Activated CD8-positive, alpha-beta memory T cell treated with anti-CD3 and anti-CD28 coated beads, Interleukin-2, amount 50 U/mL, for 48 hours (primary cell): ENCODE measurements around the gene PMVK.
A peak's percentile ranks its signal among the peaks of the same experiment; 100 is the strongest.
"Not testable (repeated sequence)": the region's sequence is repeated elsewhere in the genome, so short reads cannot be mapped to it uniquely, and the experiment has no call there.

Experiments used
- DNase-seq: peaks from one replicate; pipeline ENCODE4 v3.0.0-alpha.2; 2020

Gene PMVK

DNA sequence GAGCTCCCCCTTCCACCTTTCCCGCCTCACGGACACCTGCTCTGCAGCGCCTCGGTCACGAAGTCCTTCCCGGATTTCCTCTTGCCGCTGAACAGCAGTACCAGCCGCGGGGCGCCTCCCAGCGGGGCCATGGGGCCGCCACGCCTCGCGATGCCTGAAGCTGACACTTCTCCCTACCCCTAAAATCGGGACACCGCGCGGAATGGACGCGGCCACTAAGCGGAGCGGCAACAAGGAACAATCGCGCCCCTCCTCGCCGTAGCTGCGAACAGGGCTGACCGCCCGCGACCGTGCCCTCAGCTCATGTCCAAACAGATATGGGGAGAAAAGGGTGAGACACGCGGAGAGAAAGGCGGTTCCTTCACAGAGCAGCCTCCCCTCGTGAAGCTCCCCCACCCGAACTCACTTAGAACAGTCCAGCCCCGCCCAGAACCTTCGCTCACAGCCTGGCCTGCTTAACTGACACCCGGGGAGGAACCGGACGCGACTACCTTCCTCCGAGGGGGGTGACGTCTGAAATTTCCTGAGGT is at the start of gene PMVK:
Gene PMVK (minus strand): TSS at position 165 of the 530 bp plus-strand sequence. CDS start 34 bp downstream, at position 131.
- DNase-seq, result peak; percentile 94

DNA sequence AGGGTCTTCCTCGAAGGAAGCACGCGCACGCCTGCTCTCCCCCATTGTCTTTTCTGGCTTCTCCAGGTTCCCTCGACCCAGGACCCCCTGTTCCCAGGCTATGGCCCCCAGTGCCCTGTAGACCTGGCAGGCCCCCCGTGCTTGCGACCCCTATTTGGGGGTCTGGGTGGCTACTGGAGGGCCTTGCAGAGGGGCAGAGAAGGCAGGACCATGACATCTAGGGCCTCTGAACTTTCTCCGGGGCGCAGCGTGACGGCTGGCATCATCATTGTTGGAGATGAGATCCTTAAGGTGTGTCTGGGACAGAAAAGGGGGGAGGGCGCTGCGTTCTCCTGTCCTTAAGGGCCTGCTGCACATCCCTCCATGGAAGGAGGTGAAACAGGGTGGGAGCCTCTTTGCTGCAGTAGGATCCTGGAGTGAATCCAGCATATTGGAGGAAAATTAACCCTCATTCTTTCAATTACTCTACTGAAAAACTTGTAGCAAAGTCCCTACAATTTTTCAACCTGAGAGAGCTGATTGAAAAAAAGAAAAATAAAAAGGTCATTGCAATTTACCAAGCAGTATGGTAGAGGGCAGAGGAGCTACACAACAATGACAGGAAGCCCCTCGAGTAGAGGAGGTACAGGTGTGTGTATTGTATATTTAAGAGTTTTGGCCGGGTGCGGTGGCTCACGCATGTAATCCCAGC is 47.4 kb upstream of the PMVK start:
- DNase-seq, result no peak

DNA sequence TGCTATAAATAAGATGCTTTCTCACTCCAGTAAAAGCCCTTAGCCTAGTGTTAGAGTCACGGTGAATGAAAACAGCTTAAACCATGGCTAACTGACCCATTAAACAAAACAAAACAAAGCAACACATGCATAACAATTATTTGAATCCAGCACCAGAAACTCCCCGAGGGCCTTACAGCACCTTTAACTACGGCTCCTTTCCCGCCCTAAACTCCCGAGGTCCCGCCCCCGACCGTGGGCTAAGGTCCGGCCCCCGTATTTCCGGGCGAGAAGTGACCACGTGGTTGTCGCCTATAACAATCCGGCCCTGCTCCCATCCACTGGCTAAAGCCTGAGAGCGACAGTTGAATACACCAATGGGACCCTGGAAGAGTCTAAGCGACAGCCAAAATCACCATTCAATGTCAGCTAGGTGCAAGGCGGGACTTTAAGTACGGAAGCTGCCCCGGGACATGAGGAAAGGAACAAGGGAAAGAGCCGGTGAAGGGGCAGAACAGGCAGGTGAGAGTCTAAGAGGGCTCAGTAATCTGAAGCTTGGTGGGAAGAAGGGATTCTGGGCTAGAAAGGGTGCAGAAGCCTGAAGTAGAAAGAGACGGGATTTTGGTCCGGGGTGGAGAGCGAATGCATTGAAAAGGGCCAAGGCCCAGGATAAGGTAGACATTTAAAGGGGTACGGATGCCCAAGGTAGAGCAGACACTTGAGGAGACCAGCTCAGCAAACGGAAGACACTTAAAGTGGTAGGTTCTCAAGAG is 46.6 kb upstream of the PMVK start, which contains the start of gene FLAD1:
Gene FLAD1 (plus strand): TSS at position 448 of the 752 bp plus-strand sequence. CDS start 351 bp downstream, outside the sequence.
- peak; percentile 94 for DNase-seq

DNA sequence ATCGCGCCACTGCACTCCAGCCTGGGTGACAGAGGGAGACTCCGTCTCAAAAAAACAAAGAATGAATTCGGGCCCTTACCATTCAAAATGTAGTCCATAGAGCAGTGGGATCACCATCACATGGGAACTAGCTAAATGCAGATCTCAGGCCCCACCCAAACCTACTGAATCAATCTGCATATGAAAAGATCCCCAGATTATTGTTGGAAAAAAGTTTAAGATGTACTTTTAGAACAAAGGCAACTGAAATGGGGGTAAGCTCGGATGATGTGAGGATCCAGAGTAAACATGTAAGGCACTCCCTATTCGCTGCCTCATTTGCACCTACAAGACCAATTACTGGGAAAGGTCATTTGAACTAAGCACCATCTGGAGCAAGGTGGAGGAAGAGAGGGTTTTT is 45.8 kb upstream of the PMVK start:
- no peak for DNase-seq

DNA sequence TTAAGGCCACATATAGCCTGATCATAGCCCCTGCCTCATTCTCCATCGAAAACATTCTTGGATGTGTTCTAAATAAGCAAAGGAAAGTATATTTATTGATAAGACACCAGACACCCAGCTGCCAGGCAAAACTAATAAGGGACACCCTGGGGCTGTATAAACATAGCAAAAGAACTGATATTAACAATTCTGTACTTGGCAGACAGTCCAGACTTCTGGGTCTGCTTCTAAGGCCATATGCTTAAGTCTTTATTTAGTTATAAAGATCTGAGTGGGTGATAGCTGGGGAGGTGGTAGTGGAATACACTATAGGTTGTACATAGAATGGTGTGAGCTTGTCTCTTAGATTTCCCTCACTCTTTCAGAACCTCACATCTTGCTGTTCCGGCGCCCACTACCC is 41.8 kb upstream of the PMVK start:
- DNase-seq, result no peak

DNA sequence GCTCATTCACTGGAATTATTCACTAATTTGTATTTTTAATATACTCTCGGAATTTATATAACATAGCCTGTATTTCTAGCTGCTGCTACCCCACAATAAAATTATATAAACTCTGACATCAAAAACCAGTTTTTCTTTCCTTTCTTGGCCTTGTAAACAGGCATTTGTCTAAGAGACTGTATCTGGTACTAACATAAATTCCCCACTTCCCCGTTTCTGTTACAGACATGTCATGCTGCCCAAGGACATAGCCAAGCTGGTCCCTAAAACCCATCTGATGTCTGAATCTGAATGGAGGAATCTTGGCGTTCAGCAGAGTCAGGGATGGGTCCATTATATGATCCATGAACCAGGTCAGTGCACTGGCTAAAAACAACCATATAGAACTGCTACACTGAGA is 41.2 kb upstream of the PMVK start:
- not testable (repeated sequence) for DNase-seq

DNA sequence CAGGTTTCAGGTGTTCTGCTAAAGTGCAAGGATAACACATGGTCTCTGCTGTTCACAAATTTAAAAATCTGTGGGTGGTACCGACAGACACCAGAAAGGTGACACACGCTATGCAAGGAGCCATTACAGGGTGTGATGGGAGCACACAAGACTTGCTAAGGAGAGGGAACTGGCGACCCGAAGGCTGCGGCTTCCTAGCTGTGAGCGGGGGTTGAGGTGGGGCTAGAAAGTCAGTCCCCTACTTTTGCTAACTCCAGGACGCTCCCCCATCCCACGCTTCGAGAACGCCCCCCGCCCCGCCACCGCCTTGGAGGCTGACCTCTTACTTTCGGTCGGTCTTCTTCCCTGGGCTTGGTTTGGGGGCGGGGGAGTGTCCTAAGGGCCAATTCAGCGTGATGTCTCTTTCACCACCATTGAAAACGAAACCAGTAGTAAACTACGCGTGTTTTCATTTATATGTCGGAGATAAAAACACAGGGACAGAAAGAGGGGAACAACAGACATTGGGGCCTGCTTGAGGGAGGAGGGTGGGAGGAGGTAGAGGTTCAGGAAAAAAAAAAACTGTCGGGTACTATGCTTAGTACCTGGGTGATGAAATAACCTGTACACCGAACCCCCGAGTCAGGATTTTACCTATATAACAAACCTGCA is 39.0 kb upstream of the PMVK start:
- DNase-seq, result peak; percentile 81

DNA sequence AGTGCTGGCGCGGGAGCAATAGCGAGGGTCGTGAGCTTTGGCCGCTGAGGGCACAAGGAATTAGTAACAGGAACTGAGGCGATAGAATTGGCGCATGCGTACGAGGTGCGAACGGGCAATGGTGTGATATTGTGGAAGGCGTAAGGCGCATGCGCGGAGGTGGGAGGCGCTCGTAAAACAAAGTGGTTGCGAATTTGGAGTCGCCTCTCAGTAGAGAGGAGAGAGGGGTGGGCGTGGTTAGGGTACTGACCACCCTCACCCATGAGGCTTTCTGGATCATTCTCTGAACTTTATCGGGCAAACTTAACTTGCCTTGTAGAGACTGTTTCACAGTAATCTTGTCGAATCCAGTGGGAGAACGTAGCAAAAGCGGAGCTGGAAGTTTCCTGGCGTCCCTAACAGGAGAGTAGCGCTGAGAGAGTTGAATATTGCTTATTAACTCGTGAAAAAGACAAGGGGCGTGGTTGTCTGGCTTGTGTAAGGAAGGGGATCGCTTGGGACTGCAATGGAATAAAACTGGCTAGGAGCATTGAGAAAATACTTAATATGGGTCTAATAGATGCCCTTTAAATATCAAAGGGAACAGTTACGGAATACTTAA is 38.4 kb upstream of the PMVK start:
- peak; percentile 96 for DNase-seq

DNA sequence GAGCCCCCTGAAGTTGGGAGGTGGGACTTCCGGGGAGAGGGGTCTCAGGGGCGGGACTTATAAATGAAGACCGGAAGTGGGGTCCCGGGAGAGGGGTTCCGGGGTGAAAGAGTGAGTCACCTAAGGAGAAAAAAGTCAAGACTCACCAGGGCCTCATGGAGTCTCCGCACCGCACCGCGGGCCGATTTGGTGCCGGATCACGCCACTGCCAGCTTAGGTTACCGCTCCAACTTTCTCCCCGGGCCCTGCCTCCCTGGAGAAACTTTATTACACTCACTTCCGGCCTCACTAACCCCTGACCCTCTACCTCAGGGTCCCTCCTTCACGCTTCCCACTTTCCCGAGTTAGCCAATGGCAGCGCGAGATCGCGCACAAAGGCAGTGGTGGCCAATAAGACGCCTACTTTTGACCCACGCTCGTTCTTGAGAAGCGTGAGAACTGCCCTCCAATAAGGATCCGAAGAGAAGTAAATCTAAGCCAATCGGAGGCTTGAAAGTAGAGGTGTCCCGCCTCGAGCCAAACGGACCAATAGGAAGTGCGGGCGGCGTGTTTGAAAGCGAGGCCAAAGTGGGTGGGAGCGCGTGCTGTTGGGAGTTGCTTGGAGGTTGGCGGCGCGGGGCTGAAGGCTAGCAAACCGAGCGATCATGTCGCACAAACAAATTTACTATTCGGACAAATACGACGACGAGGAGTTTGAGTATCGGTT is 37.7 kb upstream of the PMVK start, which contains the start of gene CKS1B:
Gene CKS1B (plus strand): TSS at position 580 of the 706 bp plus-strand sequence. CDS start 65 bp downstream, at position 645.
- DNase-seq, result peak; percentile 94

DNA sequence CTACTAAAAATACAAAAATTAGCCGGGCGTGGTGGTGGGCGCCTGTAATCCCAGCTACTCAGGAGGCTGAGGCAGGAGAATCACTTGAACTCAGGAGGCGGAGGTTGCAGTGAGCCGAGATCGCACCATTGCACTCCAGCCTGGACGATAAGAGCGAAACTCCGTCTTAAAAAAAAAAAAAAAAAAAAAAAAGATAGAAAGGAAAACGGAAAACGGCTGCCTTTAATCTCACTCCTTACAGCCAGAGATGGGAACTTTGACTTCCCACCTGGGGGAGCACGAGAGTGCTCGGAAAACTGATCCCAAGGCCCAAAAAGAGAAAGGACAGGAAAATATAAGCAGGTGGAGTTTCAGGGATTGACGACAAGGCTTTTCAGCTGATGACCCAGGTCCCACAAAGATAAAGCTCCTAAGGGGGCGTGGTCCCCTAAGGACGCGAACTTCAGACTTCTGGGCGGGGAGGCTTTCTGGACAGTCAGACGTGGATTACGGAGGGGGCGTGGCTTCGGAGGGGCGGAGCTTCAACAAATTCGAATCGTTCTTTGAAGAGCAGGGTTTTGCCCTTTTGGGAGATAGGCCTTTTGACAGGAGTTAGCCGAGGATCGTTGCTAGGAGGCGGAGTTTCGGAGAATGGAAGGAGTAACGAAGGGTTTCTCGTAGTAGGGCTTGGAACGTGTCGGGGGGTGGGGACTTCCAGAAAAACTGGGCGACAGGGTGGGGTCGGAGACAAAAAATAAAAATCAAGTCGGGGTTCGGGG is 37.0 kb upstream of the PMVK start:
- DNase-seq, result peak; percentile 98

DNA sequence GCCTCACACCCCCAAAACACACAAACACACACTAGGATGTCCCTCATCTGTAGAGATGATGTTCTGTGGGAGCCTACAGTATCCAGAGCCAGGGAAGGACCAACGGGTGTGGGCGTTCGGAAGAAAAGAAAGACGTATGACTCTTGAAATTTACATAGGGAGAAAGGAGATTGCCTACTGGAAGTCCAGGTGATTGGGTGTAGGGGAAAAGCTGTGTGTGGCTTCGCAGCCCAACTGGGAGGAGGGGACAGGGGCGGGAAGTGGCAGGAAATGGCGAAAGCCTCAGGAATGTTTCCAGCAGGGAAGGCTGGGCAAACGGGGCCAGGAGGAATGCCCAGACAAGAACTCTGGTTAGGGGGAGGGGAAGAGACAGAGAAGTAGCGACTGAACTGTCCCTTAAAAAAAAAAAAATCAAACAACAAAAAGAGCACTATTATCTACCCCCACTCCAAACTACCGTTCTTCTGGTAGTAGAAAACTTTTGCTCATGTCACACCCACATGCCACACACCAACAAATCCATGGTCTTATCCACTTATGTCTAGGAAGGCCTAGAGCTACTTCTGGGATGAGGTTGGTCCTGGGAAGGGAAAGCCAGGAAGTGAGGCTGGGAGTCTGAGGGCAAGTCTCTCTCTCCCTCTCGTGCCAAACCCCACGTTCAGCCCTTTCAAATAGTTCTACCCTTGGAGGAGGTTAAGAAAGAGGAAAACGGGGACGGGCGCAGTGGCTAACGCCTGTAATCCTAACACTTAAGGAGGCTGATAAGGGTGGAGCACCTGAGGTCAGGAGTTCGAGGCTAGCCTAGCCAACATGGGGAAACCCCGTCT is 36.2 kb upstream of the PMVK start:
- DNase-seq, result no peak

DNA sequence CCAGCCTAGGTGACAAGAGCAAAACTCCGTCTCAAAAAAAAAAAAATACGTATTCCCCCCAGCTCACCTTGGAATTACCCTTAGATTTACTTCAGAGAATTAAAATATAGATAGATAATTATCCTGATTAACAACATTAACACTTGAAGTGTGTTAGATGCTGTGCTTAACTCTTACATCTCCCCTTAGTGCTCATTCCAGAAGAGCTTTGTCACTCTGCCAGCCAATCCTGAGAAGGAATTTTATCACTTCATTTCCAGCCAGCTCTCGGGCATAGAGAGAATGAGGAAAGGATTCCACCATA is 35.6 kb upstream of the PMVK start:
- DNase-seq, result no peak

DNA sequence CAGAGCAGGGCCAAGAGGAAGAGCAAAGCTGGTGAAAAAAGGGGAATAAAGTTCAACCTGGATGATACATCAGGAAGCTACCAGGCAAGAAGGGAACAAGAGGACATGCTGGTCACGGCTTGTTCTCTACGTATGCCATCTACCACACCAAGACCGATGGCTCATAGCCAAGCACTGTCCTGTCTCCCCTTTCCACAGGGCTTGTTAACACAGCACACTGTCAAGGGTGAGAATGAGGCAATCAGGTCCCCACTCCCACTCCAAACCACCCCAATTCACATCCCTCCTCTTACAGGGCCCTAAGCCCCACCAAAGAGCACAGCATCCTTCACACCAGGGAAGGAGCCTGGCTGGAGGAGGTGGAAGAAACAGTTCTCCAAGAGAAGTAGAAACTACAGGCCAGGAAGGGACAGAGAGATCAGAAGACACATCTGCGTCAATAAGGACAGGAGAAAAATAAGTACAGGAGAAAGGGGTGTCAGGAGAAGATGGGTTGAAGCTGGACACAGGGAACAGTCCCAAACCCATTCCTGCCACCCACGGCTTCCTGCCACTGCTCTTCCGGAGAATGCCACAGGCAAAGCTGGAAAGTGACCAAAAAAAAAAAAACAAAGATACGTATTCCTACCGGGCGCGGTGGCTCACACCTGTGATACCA is 35.0 kb upstream of the PMVK start:
- DNase-seq, result no peak

DNA sequence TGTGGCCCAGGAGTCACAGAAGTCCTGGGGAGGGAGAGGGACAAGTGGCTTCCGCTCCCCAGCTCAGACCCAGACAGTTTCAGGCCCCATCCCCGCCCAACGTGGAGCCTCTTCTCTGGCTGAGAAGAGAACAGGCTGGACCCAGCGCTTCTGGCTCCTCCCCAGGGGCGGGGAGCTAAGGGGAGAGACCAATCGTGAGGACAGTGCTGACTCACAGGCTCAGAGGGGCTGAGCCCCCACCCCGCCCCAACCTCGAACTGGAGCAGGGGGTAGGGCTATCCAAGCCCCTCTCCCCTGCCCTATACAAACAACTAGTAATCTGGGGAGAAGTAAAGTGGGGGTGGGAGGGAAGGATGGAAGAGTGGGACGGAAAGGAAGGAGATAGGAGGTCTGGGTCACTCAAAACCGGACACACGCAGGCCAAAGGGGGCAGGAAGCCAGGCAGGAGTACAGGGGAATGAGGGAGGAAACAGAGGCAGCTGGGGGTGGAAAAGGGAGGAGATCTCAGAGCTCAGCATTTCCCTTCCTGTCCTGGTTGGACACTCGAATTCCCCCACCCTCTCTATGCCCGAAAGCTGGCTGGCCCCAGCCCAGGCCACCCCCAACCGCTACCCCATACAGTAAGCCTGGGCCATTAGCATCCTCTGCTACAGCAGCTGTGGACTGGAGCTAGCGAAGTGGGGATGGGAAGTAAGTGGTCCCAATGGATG is 34.3 kb upstream of the PMVK start, which contains the start of gene SHC1:
Gene SHC1 (minus strand): TSS at position 117 of the 710 bp plus-strand sequence. CDS start 221 bp downstream, outside the sequence.
- peak; percentile 71 for DNase-seq

DNA sequence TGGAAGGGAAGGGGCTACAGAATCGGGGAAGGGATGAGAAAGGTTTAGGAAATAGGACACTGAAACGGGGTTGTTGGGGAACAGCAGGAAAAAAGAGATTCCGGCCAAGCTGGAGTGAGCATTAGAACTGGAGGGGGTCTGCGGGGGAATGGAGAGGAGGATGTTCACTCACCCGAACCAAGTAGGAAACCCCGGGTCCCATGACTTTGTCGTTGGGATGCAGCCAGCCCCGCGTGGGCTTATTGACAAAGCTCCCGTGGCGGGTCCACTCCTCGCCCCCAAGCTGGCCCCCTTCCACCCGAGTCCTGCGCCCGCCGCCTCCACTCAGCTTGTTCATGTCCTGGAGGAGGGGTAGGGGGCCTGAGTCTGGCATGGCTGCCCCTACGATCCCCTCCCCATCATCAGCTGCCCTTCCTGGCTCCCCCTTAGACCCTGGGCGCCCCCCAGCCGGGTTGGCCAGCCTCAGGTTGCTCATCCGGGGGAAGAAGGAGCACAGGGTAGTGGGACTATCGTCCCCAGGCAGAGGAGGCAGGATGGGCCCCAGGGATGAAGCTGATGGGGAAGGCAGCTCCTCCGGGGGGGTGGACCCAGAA is 33.4 kb upstream of the PMVK start:
- no peak for DNase-seq

DNA sequence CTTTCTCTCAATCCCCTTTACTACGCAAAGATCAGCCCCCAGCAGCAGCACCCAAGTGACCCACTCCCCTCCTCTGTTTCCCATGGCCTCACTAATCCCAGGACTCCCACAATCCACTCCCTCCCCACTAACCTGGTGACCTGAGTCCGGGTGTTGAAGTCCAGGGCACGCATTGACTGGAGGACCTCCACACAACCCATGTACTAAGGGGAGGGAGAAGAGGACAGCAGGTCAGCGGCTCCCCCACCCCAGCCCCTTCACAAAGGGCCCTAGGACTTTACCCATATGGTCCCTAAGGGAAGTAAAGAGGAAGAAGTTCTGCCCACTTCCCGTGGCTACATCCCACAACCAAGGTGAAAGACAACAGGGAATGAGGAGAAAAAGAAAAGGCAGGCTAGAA is 32.7 kb upstream of the PMVK start:
- no peak for DNase-seq

DNA sequence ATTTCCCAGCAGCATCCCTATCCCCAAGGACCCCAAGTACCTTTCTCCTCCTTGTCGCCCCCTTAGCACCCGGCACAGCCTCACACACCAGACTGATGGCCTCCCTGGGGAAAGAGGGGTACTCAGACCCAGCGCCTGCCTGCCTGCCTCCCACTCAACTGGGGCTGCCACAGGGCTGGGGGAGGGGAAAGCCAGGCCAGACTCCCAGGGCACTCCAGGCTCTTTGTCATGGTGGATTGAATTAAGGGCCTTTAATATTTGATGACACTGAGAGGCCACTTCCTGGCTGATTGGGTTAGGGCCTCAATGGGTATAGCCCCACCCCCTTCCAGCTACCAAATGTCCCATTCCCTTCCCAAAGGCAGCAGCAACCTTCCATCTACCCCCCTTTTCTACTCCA is 32.2 kb upstream of the PMVK start:
- no peak for DNase-seq

DNA sequence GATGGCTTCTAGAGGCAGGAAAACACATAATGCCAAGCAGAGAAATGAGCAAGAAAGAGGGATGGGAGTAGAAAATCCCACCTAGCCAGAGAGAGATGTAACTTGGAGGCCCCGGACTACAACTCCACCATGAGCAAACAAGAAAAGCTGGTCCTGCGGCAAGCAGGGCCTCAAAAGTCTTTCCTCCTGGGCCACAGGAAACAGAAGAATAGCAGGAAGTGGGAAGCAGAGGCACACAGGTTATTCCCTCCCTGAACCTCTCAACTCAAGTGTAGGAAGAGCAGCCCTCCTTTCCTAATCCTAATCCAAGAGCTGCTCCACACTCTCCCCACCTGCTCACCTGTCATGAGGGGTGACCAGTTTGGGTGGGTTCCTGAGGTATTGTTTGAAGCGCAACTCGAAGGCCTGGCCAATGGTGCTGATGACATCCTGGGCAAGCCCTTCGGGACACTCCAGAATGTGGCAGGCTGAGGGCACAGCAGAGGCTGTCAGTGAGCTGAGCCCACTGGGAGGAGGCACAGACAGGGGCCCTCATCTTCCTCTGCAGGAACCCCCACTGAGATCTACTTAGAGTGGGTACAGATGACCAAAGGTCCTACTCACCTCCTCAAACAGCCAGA is 30.9 kb upstream of the PMVK start:
- DNase-seq, result no peak

DNA sequence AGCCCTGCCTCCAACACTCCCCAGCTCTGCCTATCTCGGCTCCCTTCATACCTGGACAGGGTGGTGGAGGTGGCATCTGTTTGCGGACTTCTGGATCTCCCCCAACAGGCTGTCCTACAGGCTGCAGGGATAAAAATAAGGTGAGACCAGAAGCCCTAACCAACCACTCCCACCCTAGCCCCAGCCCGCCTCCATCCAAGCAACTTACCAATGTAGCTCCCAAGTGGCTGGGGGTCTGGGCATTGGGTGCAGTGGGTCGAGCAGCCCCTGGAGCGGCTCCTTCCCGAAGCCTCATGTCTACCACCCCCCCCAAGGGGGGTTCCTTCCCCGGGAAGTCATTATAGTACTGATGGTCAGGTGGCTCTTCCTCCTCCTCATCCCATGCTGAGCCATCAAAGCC is 29.6 kb upstream of the PMVK start:
- DNase-seq, result no peak
